HL-60 (cell line): ENCODE data around the gene ADARB1.

Experiments
- DNase-seq, 2 experiments: peaks; one replicate each; pipeline ENCODE4 v3.0.0-alpha.2; 2010 to 2020; ENCODE audit warnings: low read depth in 1 of 2, low spot score in 1 of 2
- H3K27ac ChIP-seq: fragments of 250-450 bp; sonication (Bioruptor Pico); replicated peaks from 2 replicates; pipeline ENCODE4 v1.5.1; 2020; ENCODE audit warnings: mild to moderate bottlenecking, moderate library complexity
- H3K27me3 ChIP-seq: fragments of 250-450 bp; sonication (Bioruptor Pico); 2 replicates; pipeline ENCODE4 v1.5.1; 2021; ENCODE audit warnings: mild to moderate bottlenecking, moderate library complexity; ENCODE audit not compliant: insufficient read depth, poor library complexity, severe bottlenecking
- H3K4me3 ChIP-seq: replicated peaks from 2 replicates; pipeline ENCODE4 v1.5.1; 2011; ENCODE audit warnings: mild to moderate bottlenecking, control low read depth, low read length; ENCODE audit not compliant: insufficient read depth
- CTCF ChIP-seq: IDR thresholded peaks from one replicate; pipeline ENCODE4 v1.5.1; 2011; ENCODE audit warnings: low read length, control low read depth, inconsistent platforms; ENCODE audit not compliant: insufficient read depth
- GABPA ChIP-seq: IDR thresholded peaks from 2 replicates; pipeline ENCODE4 v1.6.1; 2012; ENCODE audit warnings: low read depth
- POLR2AphosphoS5 ChIP-seq: IDR thresholded peaks from 2 replicates; pipeline ENCODE4 v1.6.1; 2012; ENCODE audit warnings: low read depth
- SPI1 ChIP-seq: IDR thresholded peaks from 2 replicates; pipeline ENCODE4 v1.6.1; 2012; ENCODE audit warnings: low read depth, mild to moderate bottlenecking, borderline replicate concordance
- TF ChIP-seq, protein P1 (sequence below): IDR thresholded peaks from 2 replicates; pipeline ENCODE4 v1.6.1; 2012; ENCODE audit warnings: low read depth; ENCODE audit not compliant: insufficient replicate concordance

Gene ADARB1

GRCh38 chr21:45244799-45245340 lies 170.5 kb downstream of the ADARB1 start:
- TF ChIP-seq POLR2AphosphoS5, result no peak
- no peak for TF ChIP-seq CTCF
- TF ChIP-seq GABPA, result no peak
- TF ChIP-seq, protein P1, sequence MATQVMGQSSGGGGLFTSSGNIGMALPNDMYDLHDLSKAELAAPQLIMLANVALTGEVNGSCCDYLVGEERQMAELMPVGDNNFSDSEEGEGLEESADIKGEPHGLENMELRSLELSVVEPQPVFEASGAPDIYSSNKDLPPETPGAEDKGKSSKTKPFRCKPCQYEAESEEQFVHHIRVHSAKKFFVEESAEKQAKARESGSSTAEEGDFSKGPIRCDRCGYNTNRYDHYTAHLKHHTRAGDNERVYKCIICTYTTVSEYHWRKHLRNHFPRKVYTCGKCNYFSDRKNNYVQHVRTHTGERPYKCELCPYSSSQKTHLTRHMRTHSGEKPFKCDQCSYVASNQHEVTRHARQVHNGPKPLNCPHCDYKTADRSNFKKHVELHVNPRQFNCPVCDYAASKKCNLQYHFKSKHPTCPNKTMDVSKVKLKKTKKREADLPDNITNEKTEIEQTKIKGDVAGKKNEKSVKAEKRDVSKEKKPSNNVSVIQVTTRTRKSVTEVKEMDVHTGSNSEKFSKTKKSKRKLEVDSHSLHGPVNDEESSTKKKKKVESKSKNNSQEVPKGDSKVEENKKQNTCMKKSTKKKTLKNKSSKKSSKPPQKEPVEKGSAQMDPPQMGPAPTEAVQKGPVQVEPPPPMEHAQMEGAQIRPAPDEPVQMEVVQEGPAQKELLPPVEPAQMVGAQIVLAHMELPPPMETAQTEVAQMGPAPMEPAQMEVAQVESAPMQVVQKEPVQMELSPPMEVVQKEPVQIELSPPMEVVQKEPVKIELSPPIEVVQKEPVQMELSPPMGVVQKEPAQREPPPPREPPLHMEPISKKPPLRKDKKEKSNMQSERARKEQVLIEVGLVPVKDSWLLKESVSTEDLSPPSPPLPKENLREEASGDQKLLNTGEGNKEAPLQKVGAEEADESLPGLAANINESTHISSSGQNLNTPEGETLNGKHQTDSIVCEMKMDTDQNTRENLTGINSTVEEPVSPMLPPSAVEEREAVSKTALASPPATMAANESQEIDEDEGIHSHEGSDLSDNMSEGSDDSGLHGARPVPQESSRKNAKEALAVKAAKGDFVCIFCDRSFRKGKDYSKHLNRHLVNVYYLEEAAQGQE, result no peak
- no peak for TF ChIP-seq SPI1
- DNase-seq, result no peak
- H3K27me3 ChIP-seq, result no peaks in the 10 kb centered on the region

GRCh38 chr21:45246386-45247320 lies 172.3 kb downstream of the ADARB1 start:
- DNase-seq, result no peak
- no peak overlapping the region for H3K27ac ChIP-seq
- H3K4me3 ChIP-seq, result no peak overlapping the region
- no peaks in the 10 kb centered on the region for H3K27me3 ChIP-seq
- no peak for TF ChIP-seq SPI1
- no peak for TF ChIP-seq POLR2AphosphoS5

More at GRCh38 chr21:45244799-45245340, 170.5 kb downstream of the ADARB1 start:
- no peak overlapping the region for H3K4me3 ChIP-seq
- H3K27ac ChIP-seq, result no peak overlapping the region

- Histone ChIP-seq H3K4me3 (no peak overlapping the region), H3K27me3 (no peaks in the 10 kb centered on the region), H3K27ac (no peak overlapping the region)
- no peak for DNase-seq
- TF ChIP-seq, protein P1, result no peak
- TF ChIP-seq GABPA (no peak), CTCF (no peak), POLR2AphosphoS5 (no peak), SPI1 (no peak)
Observed at GRCh38 chr21:45248301-45248892, 174.0 kb downstream of the ADARB1 start.

DNA sequence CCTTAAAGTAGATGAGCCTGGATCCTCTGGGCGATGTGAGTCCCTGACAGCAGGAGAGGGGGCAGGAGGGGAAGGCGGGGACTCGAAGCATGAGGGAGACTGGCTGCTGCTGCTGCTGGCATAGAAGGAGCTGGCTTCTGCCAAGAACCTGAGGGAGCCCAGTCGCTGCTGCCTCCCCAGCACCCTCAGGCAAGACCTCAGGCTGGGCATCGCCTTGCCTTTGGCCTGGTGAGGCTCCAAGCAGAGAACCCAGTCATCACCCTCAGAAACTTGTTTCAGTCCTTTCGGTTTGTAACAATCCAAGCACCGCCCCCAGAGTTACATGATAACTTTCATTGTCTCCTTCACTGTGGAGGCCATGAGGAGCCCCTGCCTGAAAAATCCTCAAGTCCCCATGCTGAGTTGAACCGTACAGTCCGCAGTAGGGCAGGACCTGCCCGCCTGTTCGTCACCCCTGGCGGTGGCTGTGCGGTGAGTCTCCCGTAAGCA lies 174.6 kb downstream of the ADARB1 start:
- no peak for DNase-seq
- H3K27me3 ChIP-seq, result no peaks in the 10 kb centered on the region
- no peak overlapping the region for H3K27ac ChIP-seq
- no peak overlapping the region for H3K4me3 ChIP-seq
- TF ChIP-seq CTCF (no peak), GABPA (no peak), SPI1 (no peak), POLR2AphosphoS5 (no peak)
- TF ChIP-seq, protein P1, result no peak
